Astrocyte of the spinal cord (primary cell): ENCODE data around the gene GABARAPL2.
"Not testable (repeated sequence)": the region's sequence is repeated elsewhere in the genome, so short reads cannot be mapped to it uniquely, and the experiment has no call there.

ENCODE experiments used
- DNase-seq: peaks from one replicate; pipeline ENCODE4 v3.0.0; 2011; ENCODE audit warnings: low read depth, low spot score
- H3K4me3 ChIP-seq: 2 replicates; pipeline ENCODE4 v1.5.1; 2011; ENCODE audit warnings: low read depth, mild to moderate bottlenecking, low read length, moderate library complexity
- CTCF ChIP-seq: IDR thresholded peaks from 2 replicates; pipeline ENCODE4 v1.5.1; 2012; ENCODE audit warnings: low read depth, mild to moderate bottlenecking, low read length, inconsistent platforms
- in situ Hi-C: cut with HindIII; loops from 2 replicates; pipeline ENCODE4 v1.10.0; 2017; ENCODE audit warnings: low sequenced_read_pairs

GABARAPL2 gene

DNA sequence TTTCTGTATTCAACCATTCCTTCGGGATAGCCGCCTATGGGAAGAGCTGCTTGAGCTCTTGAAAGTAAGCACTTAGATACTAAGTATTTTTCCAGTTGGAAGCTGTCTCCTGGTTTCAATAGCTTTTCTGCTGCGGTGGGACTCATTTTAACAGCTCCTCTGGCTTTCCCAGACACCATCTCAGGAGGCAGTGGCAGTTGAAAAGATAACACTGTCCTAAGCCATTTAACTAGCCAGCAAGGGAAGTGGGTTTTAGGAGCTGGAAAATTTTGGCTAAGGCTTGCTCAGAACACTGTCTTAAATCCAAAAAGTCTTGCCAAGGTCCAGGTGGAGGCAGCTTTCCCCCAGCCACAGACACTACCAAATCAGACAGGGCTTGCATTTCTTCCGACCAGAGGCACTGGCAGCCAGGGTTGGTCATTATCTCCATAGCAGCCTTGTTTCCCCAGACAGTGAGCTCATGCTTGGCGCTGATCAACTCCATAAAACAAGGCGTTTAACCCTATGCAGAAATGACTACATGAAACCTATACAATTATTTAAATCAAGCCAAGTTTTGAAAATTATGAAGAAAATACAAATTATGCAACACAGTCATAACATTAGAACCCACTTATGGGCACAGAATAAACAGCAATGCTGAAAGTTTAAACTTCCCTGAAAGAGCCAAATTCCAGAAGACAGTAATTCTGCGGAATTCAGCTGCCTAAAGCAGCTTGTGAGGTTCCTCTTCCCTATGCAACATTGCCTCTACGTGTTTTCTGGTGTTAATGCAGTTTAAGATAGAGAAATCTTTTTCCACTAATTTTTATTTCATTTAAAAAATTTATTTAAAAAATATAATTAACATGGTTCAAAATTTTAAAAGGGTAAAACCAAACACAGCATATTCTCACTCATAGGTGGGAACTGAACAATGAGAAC lies 25.0 kb downstream of the GABARAPL2 start:
- DNase-seq: peak; percentile 90
- TF ChIP-seq CTCF: peak; percentile 17
- in situ Hi-C loops: no loop called here
- H3K4me3 ChIP-seq: no peak overlapping the region

DNA sequence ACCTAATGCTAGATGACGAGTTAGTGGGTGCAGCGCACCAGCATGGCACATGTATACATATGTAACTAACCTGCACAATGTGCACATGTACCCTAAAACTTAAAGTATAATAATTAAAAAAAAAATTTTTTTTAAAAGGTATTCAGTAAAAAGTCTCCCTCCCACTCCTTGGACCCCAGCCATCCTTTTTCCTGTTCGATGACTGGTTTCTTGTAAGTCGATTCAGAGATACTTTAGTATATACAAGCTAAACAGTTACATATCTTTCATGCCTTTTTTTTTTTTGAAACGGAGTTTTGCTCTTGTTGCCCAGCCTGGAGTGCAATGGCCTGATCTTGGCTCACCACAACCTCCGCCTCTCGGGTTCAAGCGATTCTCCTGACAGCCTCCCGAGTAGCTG lies 25.7 kb downstream of the GABARAPL2 start:
- DNase-seq: peak; percentile 30
- in situ Hi-C loops, H3K4me3 ChIP-seq: not testable (repeated sequence)

GRCh38 chr16:75593308-75593707 lies 27.1 kb downstream of the GABARAPL2 start:
- TF ChIP-seq CTCF: no peak
- no peak for DNase-seq
- in situ Hi-C loops: no loop called here
- H3K4me3 ChIP-seq: no peak overlapping the region

- in situ Hi-C loops: no loop called here
- TF ChIP-seq CTCF: no peak
- H3K4me3 ChIP-seq: no peak overlapping the region
- DNase-seq: peak; percentile 78
Measured at GRCh38 chr16:75593825-75594820, 27.9 kb downstream of the GABARAPL2 start.

GRCh38 chr16:75599452-75600277 lies 33.5 kb downstream of the GABARAPL2 start:
- no peak overlapping the region for H3K4me3 ChIP-seq
- in situ Hi-C loops: no loop called here
- DNase-seq: no peak
- TF ChIP-seq CTCF: no peak

DNA sequence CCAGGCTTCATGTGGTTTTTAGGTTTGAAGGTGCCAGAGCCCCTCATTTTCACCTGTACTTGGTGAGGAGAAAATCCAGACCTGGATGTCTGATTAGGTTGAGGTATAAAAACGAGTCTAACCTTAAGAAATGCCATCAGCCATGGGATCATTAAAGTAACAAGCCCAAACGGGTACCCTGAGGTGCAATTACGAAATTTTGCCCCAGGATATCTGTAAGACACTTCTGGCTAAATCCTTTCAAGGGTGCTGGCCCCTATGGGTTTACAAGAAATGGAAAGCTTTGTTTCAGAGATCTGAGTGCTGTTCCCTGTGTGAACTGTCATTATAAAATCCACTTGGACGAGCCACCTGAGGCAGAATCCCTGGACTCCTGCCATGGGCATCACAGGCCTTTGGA lies 37.1 kb downstream of the GABARAPL2 start:
- DNase-seq: no peak
- H3K4me3 ChIP-seq: no peak overlapping the region
- TF ChIP-seq CTCF: no peak
- in situ Hi-C loops: no loop called here
